PC-9 (cell line): ENCODE data around the gene LRRC1. TPM values are rescaled to one million over a fixed set of nuclear protein-coding genes. Genes with fewer than 3 reads are reported as not detected.

Experiments used
- BruUV-seq: library from RNA; stranded (reverse); fragments of 400-500 nt; replicated peaks from 2 replicates; lab custom pipeline; 2021; lab: Mats Ljungman, UMichigan
- CTCF ChIA-PET: fragments of 300-600 bp; sonication (Branson Sonifier 250); formaldehyde crosslinking; loops from one replicate; lab custom pipeline; 2022; ENCODE audit warnings: antibody characterized with exemption; lab: Charles Lee
- POLR2A ChIA-PET: fragments of 300-600 bp; sonication (Branson Sonifier 250); formaldehyde crosslinking; loops from one replicate; lab custom pipeline; 2022; ENCODE audit warnings: antibody characterized with exemption; ENCODE audit not compliant: unreplicated experiment; lab: Charles Lee
- DNase-seq, 2 experiments: peaks; one replicate each; pipeline versions ENCODE4 v3.0.0 to v3.0.0-alpha.2; 2015 to 2022; ENCODE audit warnings: mixed read lengths in 1 of 2
- H2AFZ ChIP-seq: fragments of 200-600 bp; sonication (generic); 2 replicates; pipeline ENCODE4 v1.8.1; 2017; ENCODE audit warnings: antibody characterized with exemption
- H3F3A ChIP-seq: fragments of 200-600 bp; sonication (generic); 2 replicates; pipeline ENCODE4 v1.8.1; 2017; ENCODE audit warnings: antibody characterized with exemption, mild to moderate bottlenecking, low read depth; ENCODE audit not compliant: insufficient read depth
- H3K27ac ChIP-seq: fragments of 200-600 bp; sonication (generic); 2 replicates; pipeline ENCODE4 v1.6.1; 2016; ENCODE audit warnings: mixed run types
- H3K27me3 ChIP-seq: fragments of 200-600 bp; sonication (generic); 2 replicates; pipeline ENCODE4 v1.6.1; 2016; ENCODE audit warnings: low read depth, mixed run types; ENCODE audit not compliant: insufficient read depth
- H3K36me3 ChIP-seq: fragments of 200-600 bp; sonication (generic); 2 replicates; pipeline ENCODE4 v1.6.1; 2016; ENCODE audit warnings: low read depth, mixed run types
- H3K4me1 ChIP-seq: fragments of 200-600 bp; sonication (generic); replicated peaks from 2 replicates; pipeline ENCODE4 v1.6.1; 2016; ENCODE audit warnings: mixed run types; ENCODE audit not compliant: insufficient read depth
- H3K4me2 ChIP-seq: fragments of 200-600 bp; sonication (generic); 2 replicates; pipeline ENCODE4 v1.6.1; 2017; ENCODE audit warnings: mixed run types
- H3K4me3 ChIP-seq: fragments of 200-600 bp; sonication (generic); 2 replicates; pipeline ENCODE4 v1.6.1; 2016; ENCODE audit warnings: mixed run types
- H3K79me2 ChIP-seq: fragments of 200-600 bp; sonication (generic); 2 replicates; pipeline ENCODE4 v1.6.1; 2017; ENCODE audit warnings: low read depth, mixed run types
- H3K9me2 ChIP-seq: fragments of 200-600 bp; sonication (generic); 2 replicates; pipeline ENCODE4 v1.8.1; 2017; ENCODE audit warnings: mild to moderate bottlenecking; ENCODE audit not compliant: insufficient read depth
- H3K9me3 ChIP-seq: fragments of 200-600 bp; sonication (generic); 2 replicates; pipeline ENCODE4 v1.8.1; 2016; ENCODE audit warnings: low read depth; ENCODE audit not compliant: insufficient read depth
- H4K20me1 ChIP-seq: fragments of 200-600 bp; sonication (generic); 2 replicates; pipeline ENCODE4 v1.8.1; 2017; ENCODE audit not compliant: insufficient read depth
- CTCF ChIP-seq: fragments of 200-600 bp; sonication (generic); conservative IDR thresholded peaks from 2 replicates; pipeline ENCODE4 v1.6.1; 2017; ENCODE audit warnings: mixed run types, antibody characterized with exemption, mild to moderate bottlenecking, moderate library complexity
- EZH2 ChIP-seq: fragments of 200-600 bp; sonication (generic); IDR thresholded peaks from 2 replicates; pipeline ENCODE4 v1.8.0; 2017; ENCODE audit warnings: antibody characterized with exemption, low read depth
- intact Hi-C: fragments of 100-400 bp; cut with micrococcal nuclease; formaldehyde crosslinking; loops from one replicate; pipeline ENCODE4 v1.10.0; 2022; ENCODE audit not compliant: unreplicated experiment
- total RNA-seq: library from RNA; stranded (reverse); gene quantifications from 2 replicates; pipeline ENCODE4 v1.2.3, GENCODE V29; 2021

The LRRC1 gene
- total RNA-seq, 1 experiment from 2014 or later: 26.4 TPM

GRCh38 chr6:53938810-53939209 is 144.0 kb downstream of the LRRC1 start:
- H3K27ac ChIP-seq: no peak overlapping the region
- H3K4me1 ChIP-seq: no peaks in the 10 kb centered on the region
- no peaks in the 10 kb centered on the region for H3K9me2 ChIP-seq
- CTCF ChIA-PET: no interaction called here
- no peaks in the 10 kb centered on the region for H3K27me3 ChIP-seq
- no peak for TF ChIP-seq CTCF
- TF ChIP-seq EZH2: no peak
- no peak for DNase-seq
- H3K4me3 ChIP-seq: no peak overlapping the region
- H4K20me1 ChIP-seq: no peaks in the 10 kb centered on the region
- no TSS peak for BruUV-seq
- intact Hi-C loops: no loop called here
- H3K9me3 ChIP-seq: 0 out of 2 replicates have a peak, but pooled peaks cover 4% of the 10 kb centered on the region
- no peaks in the 10 kb centered on the region for H3F3A ChIP-seq
- no peak overlapping the region for H3K4me2 ChIP-seq
- POLR2A ChIA-PET: no interaction called here
- no peak overlapping the region for H2AFZ ChIP-seq
- H3K36me3 ChIP-seq: no peaks in the 10 kb centered on the region
- no peaks in the 10 kb centered on the region for H3K79me2 ChIP-seq

GRCh38 chr6:53939830-53940229 is 145.0 kb downstream of the LRRC1 start:
- Histone ChIP-seq H3K27me3 (no peaks in the 10 kb centered on the region), H3K9me2 (no peaks in the 10 kb centered on the region), H3K4me3 (no peak overlapping the region), H3K9me3 (0 out of 2 replicates have a peak, but pooled peaks cover 4% of the 10 kb centered on the region), H4K20me1 (no peaks in the 10 kb centered on the region), H3K79me2 (no peaks in the 10 kb centered on the region), H3K4me2 (no peak overlapping the region), H3K27ac (no peak overlapping the region), H2AFZ (no peak overlapping the region), H3K36me3 (no peaks in the 10 kb centered on the region), H3K4me1 (no peaks in the 10 kb centered on the region), H3F3A (no peaks in the 10 kb centered on the region)
- DNase-seq: no peak
- BruUV-seq: no TSS peak
- intact Hi-C loops: no loop called here
- TF ChIP-seq EZH2 (no peak), CTCF (no peak)
- CTCF ChIA-PET: no interaction called here
- POLR2A ChIA-PET: no interaction called here

DNA sequence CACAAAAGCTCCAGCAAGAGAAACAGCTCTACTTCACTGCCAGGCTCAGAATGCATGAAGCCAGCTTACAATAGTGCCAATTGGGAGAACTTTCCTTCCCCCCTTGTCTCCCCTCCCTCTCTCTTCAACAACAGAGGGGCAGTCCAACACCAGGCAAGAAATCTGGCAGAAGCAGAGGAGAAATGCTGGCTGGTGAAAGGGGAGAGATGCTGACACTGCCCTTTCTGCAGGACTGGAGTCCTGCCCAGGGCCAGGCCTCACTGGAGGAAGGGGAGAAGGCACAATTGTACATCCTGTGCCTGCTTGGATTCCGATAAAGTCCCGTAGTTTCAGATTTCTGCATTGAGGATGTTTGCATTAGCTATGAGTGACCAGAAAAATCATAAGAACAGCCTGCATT is 148.6 kb downstream of the LRRC1 start:
- Histone ChIP-seq H3K9me2 (no peaks in the 10 kb centered on the region), H3K4me2 (no peak overlapping the region), H2AFZ (no peak overlapping the region), H4K20me1 (no peaks in the 10 kb centered on the region), H3F3A (no peaks in the 10 kb centered on the region), H3K9me3 (0 out of 2 replicates have a peak, but pooled peaks cover 4% of the 10 kb centered on the region), H3K36me3 (no peaks in the 10 kb centered on the region), H3K27ac (no peak overlapping the region), H3K27me3 (no peaks in the 10 kb centered on the region), H3K4me3 (no peak overlapping the region), H3K79me2 (no peaks in the 10 kb centered on the region), H3K4me1 (no peaks in the 10 kb centered on the region)
- intact Hi-C loops: no loop called here
- DNase-seq: no peak
- TF ChIP-seq EZH2: no peak
- no peak for TF ChIP-seq CTCF
- CTCF ChIA-PET: no interaction called here
- no TSS peak for BruUV-seq
- POLR2A ChIA-PET: no interaction called here
